OCI-M2 (cell line): ENCODE measurements around the gene NMT2.

ENCODE experiments used
- DNase-seq: peaks from one replicate; lab custom pipeline; 2025; ENCODE audit not compliant: unreplicated experiment; lab: John Stamatoyannopoulos, UW

The NMT2 gene

DNA sequence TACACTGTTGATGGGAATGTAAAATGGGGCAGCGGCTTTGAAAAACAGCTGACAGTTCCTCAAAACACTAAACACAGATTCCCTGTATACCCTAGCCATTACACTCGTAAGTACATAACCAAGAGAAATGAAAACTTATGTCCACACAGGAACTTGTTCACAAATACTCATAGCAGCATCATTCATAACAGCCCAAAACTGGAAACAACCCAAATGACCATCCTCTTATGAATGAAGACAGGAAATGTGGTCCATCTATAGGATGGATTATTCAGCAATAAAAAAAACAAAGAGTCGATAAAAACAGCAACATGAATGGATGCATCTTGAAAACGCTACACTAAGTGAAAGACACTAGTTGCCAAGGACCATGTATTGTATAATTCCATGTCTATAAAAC, 23.7 kb downstream of the NMT2 start:
- no peak for DNase-seq

DNA sequence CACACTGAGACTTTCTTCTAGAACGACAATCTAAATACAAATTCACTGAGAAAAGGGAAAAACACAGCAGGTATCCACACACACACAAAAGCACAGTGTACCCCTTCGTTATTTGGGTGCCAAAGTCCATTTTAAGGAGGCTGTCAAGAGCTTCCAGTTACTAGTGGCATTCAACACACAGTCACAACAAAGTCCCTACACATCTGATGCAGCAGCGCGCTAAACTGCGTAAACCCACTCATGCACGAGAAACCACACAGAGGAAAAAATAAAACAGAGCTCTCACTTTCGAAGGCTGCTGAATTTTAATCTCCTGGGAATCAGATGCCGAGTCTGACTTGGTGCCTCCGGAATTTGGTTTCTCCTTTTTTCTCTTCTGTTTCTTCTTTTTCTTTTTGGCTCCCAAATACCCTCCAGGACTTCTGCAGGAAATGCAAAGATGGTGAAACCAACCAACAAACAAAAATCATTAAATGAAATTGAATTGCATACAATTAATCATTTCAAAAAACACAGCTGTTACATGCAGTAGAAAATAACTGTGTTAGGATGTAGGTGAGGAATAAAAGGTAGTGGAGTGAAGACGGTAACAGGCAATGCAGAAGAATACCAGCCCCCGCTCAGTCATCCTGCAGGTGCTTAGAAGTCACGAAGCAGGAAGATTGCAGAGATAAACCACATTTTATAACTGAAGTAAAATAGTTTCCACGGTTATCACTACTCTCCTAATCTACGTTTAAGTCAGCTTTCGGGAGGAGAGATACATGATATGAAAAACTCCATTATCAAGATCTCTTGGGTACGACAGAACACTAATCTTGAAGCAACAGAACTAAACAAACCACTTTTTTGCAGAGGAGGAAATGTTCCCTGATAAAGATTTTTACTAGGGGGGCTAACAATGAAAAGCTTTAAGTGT, 27.1 kb downstream of the NMT2 start:
- DNase-seq: no peak

DNA sequence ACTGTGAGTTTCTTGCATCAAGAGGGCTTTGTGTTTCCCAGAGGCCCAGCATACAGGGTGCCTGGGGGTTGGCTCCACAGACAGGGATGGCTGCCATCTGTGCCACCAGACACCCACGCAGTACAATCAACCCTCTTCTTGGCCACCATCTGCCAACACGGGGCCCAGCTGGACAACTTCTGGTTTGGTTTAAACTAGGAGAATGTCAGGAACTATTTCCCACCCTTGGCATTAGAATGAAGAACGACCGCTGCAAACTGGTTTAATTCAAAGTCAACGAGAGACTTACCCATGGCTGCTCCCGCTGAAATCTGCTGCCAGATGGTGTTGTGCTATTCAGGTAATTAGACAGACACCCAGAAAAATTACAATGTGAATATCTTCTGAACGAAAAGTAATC, 27.8 kb downstream of the NMT2 start:
- DNase-seq: no peak

DNA sequence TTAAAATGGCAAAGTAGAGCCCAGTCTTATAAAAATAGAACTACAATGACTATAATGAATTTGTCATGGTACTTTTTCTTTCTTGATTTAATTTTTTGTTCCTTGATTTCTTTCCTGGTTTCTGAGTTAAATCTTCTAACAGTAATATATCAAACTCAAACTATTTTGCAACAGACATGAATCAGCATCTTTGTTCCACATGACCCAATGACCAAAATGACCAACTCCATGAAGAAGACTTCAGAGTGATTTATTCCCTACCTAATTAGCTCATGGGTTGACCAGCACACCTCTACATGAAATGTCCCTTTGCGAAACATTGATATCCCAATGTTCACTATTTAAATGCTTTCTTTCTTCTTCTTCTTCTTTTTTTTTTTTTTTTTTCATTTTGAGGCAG, 30.9 kb downstream of the NMT2 start:
- DNase-seq: no peak

DNA sequence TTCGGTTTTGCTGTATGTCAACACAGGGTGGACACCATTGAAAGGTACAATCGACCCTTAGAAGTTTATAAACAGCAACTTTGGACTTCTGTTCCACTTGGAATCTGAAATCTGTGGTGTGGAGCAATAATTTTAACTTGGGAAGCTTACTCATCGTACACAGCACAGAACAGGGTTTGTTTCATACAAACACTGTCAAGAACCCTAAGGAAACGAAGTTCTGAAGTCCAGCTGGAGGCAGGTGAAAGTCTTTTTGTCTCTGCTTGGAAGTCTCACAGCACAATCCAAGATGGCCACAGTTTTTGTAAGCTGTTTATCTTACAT, 31.5 kb downstream of the NMT2 start:
- no peak for DNase-seq

DNA sequence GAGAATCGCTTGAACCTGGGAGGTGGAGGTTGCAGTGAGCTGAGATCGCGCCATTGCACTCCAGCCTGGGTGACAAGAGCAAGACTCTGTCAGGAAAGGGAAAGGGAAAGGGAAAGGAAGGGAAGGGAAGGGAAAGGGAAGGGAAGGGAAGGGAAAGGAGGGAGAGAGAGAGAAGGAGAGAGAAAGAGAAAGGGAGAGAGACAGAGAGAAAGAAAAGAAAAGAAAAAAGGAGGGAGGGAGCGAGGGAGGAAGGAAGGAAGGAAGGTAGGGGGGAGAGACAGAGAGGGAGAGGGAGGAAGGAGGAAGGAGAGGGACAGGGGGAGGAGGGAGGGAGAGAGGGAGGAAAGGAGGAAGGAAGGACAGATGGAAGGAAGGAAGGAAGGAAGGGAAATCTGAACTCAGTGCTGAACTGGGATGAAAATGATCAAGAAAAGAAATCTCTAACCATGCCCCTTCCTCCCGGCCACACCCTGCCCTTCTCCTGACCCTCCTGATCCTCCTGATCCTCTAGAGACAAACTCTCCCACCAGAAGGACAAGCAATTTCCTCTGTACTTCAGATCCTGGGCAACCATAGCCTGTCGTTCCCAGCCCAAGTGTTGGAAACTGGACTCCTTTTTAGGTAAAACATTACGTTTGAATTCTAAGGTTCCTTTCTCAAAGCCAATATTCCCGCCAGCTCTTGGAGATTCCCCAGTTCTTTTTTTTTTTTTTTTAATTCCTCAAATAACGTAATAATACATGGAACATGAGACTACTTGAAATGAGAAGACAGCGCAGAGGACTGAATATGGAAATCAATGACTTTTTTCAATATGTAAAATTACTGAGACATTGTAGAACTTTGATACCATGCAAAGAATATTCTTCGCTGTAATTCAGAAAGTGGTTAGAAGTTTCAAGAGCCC, 32.1 kb downstream of the NMT2 start:
- DNase-seq: no peak

DNA sequence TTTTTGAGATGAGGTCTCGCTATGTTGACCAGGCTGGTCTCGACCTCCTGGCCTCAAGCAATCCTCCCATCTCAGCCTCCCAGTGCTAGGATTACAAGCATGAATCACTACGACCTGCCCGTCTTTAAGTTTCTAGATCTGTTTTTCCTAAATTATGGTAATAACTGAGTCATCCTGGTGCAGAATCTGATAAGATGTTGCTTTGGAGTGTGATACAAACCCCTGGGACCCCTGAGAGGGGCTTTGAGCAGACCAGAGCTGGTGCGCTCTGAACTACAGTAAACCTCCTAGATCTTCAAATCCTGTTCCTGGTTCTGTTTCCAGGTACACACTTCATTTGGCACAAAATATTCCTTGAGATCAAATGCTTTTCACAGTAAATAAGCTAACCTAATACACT, 37.2 kb downstream of the NMT2 start:
- no peak for DNase-seq

DNA sequence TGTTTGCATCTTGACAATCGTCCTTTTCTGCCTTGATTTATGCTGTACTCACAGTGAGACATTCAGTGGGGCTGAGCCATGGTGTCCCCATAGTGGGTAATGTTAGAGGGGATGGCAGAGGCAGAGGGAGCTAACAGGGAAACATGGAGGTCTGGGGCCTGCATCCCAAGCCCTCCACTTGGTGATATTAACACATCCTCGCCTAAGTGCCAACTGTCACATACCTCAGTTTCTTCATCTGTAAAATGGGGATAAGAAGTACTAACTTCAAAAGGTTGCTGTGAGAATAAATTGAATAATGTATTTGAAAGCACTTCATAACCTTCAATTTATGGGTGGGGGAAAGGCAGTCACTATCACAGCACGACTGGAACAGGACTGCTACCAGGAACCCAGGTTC, 43.6 kb downstream of the NMT2 start:
- DNase-seq: no peak

DNA sequence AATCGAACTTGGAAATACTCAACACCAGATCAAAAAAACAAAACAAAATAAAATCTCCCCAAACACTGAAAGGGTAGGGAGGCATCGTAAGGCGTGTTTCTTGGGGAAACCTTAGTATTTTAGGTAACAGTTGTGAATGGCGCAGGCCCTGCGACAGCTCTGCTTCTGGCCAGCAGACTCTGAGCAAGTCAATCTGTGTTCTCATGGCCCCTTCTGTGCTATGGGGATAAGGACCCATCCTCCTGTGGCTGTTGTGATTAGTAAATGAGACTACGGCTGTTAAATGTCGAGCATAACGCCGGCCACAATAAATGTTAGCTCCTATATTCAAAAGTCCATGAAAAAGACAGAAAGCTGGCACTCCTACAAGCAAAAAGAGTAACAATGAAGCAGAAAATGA, 44.3 kb downstream of the NMT2 start:
- no peak for DNase-seq

DNA sequence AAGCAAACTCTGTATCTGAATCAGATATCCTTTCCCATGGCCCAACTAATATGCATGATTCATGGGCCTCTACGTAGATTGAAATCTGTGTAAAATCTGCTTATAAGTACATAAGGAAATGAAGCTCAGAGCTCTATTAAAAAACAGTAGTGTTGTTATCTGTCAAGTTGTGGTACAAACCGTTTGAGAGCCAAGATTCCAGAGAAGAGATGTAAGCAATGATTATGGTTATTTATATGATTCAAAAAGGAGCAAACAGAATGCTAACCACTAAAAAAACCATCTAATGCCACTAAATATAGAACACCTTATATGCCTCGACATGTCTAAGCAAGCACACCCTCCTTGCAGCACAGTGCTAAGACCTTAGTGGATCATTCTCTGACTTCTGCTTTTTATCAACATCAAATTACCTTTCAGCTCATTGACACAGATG, 44.7 kb downstream of the NMT2 start:
- DNase-seq: no peak

DNA sequence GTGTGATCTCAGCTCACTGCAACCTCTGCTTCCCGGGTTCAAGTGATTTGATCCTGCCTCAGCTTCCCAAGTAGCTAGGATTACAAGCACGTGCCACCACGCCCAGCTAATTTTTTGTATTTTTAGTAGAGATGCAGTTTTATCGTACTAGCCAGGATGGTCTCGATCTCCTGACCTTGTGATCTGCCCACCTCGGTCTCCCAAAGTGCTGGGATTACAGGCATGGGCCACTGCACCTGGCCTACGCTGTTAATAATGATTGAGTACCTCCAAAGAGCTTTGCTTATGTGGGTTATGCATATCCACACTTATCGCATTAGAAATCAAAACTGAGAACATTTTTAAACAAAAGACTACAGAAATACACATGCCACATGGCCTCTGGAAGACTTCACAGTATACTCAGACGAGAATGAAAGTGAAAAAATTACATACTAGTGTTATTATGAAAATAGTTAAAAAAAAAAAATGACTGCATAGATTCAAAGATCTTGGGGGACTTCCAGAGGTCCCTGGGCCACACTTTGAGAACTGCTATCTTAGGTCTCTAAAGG, 45.9 kb downstream of the NMT2 start:
- DNase-seq: no peak

DNA sequence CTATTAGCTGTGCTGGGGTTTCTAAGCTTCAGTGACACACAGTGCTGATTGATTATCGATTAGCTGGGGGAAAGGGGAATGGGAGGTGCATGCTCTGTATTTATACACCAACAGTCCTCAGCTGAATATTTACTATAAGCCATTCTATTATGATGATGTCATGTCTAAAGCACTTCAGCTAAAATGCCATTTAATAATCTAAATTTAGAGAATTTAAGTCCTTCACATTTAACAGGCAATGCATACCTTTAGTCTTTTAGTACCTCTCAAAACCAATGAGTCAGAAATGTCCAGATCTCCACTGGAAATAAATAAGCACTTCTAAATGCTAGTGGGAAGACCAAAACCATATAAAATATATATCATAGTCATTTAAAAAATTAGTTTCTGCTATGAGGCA, 46.8 kb downstream of the NMT2 start:
- DNase-seq: no peak

DNA sequence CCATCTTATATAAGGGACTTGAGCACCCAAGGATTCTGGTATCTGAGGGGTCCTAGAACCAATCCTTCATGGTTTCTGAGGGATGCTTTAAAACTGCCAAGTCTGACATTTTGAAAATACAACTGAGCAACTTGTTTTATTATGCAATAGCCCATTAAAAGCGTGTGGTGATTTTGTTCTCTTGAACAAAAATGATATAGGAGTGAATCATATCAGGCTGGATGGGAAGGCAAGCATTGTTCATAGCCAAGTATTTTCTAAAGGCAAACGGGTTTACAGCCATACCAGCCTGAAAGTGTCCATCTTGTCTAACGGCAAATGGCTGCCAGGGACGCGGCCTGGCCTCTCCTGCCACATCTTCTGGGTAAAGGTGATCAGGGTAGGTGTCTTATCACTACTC, 48.0 kb downstream of the NMT2 start:
- DNase-seq: no peak

DNA sequence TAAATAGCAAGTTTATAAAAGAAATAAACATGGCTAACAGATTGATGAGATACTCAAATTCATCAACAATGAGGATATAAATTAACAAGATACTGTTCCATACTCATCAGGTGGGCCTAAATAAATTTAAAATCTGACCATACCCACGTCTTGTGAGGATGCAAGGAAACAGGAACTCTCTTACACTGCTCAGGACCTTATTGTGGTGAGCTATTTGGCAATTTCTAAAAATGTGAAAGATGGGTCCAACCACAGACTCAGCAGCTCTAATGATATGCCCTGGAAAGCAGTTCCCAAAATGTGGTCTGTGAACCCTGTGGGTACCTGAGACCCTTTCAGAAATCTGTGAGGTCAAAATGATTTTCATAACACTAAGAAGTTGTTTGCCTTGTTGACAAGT, 49.9 kb downstream of the NMT2 start:
- DNase-seq: no peak

DNA sequence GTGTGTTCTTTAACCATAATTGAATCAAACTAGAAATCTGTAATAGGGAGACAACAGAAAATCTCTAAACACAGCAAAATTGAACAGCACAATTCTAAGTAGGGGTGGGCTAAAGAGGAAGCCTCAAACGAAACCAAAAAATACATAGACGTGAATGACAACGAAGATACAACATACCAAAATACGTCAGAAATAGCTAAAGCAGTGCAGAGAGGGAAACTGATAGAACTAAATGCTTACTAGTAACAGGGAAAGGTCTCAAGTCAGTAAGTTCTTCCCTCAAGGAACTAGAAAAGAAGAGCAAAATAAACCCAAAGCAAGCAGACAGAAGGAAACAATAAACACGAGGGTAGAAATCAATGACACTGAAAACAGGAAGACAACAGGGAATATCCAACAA, 52.3 kb downstream of the NMT2 start:
- no peak for DNase-seq

DNA sequence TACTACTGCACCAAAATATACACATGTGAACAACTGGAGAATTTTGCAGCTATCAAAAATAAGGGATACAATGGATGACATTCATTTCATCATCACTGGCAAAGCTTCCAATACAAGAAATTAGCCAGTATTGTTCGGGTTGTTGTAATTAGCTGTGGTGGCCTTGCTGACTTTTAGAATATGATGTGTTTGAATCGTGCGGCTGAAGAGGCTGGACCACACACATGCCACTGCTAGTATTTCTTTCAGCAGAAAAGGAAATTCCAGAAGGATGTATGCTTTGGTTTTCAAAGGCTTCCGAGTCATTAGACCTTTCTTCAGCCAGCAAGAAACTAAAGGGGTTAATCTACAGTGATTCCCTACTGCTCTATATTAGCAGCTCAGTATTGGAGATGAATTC, 54.7 kb downstream of the NMT2 start:
- DNase-seq: no peak

DNA sequence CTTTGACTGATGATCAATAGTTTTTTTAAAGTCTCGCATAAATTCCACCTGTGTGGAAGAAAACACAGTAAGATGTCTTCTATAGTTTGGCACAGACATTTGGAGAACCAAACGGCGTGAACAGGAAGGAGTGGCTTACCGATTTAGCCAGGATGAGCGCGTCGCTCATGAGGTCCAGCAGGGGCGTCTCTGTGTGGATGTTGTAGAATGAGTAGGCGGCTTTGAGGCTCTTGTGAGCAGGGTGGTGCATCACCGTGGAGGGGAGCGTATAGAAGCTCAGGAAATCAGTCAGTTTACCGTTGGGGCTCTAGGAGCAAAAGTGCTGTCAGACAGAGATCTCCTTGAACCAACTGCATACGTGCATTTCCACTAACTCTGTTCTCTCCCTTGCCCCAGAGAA, 55.8 kb downstream of the NMT2 start:
- DNase-seq: no peak

DNA sequence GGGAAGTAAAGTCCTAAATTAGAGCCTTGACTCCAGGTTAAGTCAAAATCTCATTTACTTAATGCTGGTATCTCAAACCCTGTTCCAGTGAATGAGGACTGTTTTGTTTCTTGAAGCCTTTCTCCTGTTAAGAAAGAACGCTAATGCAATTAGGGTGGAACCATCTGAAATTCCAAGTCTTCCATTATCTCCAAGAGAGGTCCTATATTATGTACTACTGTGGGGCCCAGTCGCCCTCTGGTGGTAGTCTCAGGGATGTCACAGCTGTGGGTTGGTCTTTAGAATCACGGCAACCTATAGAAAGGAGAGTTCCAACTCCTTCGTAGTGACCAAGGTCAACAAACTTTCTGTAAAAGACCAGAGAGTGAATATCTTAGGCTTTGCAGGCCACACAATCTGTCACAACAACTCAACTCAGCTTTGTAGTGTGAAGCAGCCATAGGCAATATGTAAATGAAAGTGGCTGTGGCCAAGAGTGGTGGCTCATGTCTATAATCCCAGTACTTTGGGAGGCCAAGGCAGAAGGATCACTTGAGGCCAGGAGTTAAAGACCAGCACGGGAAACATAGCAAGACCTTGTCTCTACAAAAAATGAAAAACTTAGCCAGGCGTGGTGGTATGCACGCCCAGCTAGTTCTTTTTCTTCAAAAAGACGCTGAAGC, 62.0 kb downstream of the NMT2 start:
- DNase-seq: peak; percentile 15

DNA sequence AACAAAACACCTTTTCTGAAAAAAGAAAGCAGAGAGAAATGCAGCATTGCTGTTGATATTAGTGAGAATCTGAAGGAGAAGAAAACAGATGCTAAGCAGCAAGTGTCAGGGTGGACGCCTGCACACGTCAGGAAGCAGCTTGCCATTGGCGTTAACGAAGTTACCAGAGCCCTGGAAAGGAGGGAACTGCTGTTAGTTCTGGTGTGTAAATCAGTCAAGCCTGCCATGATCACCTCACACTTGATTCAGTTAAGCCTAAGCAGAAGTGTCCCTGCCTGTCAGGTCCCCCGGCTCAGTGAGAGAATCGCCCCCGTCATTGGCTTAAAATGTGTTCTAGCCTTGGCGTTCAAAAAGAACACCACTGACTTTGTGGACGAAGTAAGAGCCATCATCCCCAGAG, 65.0 kb downstream of the NMT2 start:
- no peak for DNase-seq

DNA sequence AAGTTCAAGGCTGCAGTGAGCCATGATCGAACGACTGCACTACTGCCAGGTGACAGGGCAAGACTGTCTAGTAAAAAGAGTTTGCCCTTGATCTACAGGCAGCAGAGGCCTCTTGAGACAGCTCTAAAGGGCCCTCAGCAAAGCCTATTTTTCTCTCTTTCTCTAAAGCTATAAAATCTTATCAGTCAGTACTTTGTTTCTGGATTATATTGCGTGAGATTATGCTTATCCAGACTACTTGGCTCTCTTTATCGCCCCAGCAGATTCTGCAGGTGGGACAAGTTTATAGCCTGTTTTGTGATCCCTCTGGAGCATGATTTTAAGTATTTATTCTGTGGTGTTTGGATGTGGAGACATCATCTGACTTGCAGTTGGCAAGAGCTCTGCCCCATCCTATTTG, 68.6 kb downstream of the NMT2 start:
- DNase-seq: no peak

DNA sequence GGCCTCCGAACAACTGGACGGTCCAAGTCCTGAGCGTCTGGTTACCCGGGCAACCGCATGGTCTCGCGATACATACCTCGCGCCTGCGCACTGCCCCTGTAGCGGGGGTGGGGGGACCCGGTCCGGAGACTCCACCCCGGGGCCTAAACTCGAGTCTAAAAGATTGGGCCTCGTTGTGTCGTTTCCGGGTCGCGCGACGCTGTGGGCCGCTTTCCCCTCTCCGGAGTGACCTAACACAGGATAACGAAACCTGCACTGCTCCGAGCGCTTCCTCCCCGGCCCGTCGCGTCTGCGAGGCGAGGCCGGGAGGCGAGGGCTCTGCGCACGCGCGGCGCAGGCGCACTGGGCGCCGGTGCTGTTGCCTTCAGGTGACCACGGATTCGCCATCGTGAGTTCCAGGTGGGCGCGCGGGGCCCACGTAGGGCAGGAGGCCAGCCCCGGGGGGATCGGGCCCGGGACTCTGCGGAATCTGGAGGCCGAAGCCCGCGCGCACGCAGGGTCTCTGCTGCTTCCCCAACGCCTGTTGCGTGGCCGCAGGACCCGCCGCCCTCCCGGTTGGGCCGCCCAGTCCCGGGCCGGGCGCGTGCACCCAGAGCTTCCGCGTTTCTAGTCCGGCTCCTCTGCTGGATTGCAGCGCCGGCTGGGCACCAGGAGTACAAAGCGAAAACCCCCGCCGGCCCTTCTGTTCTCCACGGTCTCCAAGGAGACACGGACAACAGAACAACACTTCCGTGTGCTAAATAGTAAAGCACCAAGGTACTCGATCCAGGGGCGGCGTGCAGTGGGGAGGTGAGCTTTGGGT, 71.3 kb downstream of the NMT2 start, which contains the start of gene RPP38:
TSS of gene RPP38 (plus strand) at position 345 of the 802 bp plus-strand sequence. CDS start 5,960 bp downstream, outside the sequence.
- DNase-seq: peak; percentile 77
